Measurements from ENCODE around the gene ANXA3. TPM values are rescaled to one million over a fixed set of nuclear protein-coding genes. Genes with fewer than 3 reads are reported as not detected.

The ANXA3 gene
- total RNA-seq, 1 donor from 2014 or later, result 1.0 TPM

DNA sequence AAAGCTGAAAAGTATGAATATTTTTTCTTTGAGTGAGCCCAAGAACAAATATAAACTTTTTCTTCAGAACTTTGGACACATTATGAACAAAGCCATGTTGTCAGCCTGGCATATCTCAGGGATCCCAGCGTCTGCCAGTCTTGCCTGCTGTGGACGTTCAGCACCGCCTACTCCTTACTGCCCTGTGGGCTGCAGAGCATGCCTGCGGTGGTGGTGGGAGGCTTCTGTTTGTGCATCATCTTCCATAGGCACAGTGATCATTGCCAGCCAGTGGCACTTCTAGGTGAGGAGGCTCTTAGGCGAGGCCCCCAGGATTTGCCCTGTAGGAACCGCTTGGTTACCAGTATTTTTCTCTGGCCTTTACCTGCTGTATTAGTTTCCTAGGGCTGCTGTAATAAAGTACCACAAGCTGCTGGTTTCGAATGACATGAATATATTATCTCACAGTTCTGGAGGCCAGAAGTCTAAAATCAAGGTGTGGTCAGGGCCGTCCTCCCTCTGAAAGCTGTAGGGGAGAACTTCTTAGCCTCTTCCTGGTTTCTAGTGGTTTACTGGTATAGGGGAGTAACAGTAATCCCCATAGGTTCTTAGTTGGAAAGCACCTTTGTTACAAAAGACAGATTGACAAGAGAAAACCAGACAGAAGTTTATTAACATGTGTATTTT lies 15.4 kb downstream of the ANXA3 start:
- no peak overlapping the region for H3K27ac Mint-ChIP-seq (ENCODE audit: unreplicated experiment)
- H3K9me3 Mint-ChIP-seq (ENCODE audit: unreplicated experiment), result no peaks in the 10 kb centered on the region
- no peak for DNase-seq (ENCODE audit: extremely low spot score, unreplicated experiment)
- H3K4me3 Mint-ChIP-seq (ENCODE audit: unreplicated experiment), result no peak overlapping the region
- TF ChIP-seq, protein P1, sequence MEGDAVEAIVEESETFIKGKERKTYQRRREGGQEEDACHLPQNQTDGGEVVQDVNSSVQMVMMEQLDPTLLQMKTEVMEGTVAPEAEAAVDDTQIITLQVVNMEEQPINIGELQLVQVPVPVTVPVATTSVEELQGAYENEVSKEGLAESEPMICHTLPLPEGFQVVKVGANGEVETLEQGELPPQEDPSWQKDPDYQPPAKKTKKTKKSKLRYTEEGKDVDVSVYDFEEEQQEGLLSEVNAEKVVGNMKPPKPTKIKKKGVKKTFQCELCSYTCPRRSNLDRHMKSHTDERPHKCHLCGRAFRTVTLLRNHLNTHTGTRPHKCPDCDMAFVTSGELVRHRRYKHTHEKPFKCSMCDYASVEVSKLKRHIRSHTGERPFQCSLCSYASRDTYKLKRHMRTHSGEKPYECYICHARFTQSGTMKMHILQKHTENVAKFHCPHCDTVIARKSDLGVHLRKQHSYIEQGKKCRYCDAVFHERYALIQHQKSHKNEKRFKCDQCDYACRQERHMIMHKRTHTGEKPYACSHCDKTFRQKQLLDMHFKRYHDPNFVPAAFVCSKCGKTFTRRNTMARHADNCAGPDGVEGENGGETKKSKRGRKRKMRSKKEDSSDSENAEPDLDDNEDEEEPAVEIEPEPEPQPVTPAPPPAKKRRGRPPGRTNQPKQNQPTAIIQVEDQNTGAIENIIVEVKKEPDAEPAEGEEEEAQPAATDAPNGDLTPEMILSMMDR (IDR thresholded peaks at IDR 0.05), result no peak
- H3K36me3 Mint-ChIP-seq (ENCODE audit: unreplicated experiment), result no peaks in the 10 kb centered on the region
- peaks cover 51% of the 10 kb centered on the region for H3K4me1 Mint-ChIP-seq (ENCODE audit: unreplicated experiment)
- H3K27me3 Mint-ChIP-seq (ENCODE audit: unreplicated experiment), result no peaks in the 10 kb centered on the region

DNA sequence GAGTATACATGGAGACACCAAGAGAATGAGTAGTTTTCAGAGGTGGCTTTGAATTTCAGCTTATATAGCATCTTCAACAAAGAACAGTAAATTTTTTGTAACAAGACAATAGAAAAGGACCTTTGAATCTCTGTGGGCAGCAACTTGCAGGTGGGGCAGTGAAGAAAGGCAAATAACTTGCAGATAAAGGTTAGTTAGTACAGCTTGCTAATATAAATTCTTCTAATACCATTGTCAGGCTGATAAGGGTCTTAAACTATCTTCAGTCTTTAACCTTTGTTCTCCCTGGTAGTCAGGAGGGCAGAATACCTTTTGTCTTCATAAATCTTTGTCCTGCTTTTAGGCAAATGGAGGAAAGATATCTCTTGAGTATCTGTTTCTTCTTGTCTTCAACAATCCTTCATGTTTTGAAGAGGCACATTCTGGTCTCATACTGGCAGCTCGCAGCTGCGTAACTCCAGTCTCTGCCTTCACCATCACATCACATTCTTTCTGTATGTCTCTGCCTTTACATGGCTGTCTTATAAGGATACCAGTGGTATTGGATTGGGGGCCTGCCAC lies 16.0 kb downstream of the ANXA3 start:
- peaks cover 44% of the 10 kb centered on the region for H3K4me1 Mint-ChIP-seq (ENCODE audit: unreplicated experiment)
- H3K9me3 Mint-ChIP-seq (ENCODE audit: unreplicated experiment), result no peaks in the 10 kb centered on the region
- H3K27ac Mint-ChIP-seq (ENCODE audit: unreplicated experiment), result no peak overlapping the region
- no peaks in the 10 kb centered on the region for H3K36me3 Mint-ChIP-seq (ENCODE audit: unreplicated experiment)
- no peak for DNase-seq (ENCODE audit: extremely low spot score, unreplicated experiment)
- TF ChIP-seq, protein P1 (IDR thresholded peaks at IDR 0.05), result no peak
- no peaks in the 10 kb centered on the region for H3K27me3 Mint-ChIP-seq (ENCODE audit: unreplicated experiment)
- H3K4me3 Mint-ChIP-seq (ENCODE audit: unreplicated experiment), result no peak overlapping the region

DNA sequence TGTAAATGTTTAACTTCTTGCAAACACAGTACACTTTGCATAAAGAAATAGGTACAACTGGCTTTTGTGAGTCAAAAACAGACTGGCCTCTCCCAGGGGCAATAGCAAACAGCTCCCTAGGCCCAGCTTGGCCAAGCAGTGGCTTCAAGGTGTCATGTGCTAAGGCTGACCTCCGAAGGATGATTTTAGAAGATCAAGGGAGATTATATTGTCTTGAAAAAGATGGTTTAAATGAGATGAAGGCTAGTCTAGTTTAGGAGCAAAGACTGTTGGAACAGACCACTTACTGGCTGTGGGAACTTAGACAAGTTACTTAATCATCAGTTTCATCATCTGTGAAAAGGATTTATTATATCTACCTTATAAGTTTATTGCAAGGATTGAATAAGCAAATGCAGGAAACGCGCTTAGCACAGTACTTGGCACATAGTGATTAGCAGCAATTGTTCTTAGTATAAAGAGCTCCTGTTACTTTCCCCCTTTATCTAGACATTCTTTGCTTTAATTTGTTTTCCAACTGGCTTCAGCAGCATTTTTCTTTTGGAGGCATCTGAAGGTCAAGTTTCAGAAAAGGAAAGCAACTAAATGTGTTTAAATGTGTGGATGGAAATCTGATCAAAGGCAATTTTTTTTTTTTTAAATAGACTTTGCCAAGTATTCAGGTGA lies 17.2 kb downstream of the ANXA3 start:
- no peaks in the 10 kb centered on the region for H3K9me3 Mint-ChIP-seq (ENCODE audit: unreplicated experiment)
- TF ChIP-seq, protein P1 (IDR thresholded peaks at IDR 0.05), result no peak
- peak overlapping the region; percentile 23 for H3K27ac Mint-ChIP-seq (ENCODE audit: unreplicated experiment)
- no peaks in the 10 kb centered on the region for H3K27me3 Mint-ChIP-seq (ENCODE audit: unreplicated experiment)
- DNase-seq (ENCODE audit: extremely low spot score, unreplicated experiment), result no peak
- H3K4me3 Mint-ChIP-seq (ENCODE audit: unreplicated experiment), result no peak overlapping the region
- H3K4me1 Mint-ChIP-seq (ENCODE audit: unreplicated experiment), result peaks cover 39% of the 10 kb centered on the region
- no peaks in the 10 kb centered on the region for H3K36me3 Mint-ChIP-seq (ENCODE audit: unreplicated experiment)

DNA sequence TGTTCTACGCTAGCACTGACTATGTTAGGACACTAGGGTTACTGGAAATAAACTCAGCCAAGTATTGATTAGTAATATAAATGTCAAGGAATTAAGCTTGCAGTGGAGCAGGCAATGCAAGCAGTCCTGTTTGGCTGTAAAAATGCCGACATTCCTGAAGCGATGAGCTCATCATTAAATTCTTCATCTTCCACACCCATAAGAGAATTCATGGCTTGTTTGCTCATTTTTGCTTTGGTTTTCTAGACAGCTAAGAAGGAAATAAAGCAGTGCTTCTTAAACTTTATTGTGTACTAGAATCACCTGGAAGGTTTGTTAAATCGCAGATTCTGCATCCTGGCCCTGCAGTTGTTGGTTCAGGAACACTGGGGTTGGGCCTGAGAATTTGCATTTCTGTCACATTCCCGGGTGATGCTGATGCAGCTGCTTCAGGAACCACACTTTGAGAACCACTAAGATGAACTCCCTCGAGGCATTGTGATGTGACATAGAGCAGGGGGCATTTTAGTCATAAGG lies 17.8 kb downstream of the ANXA3 start:
- H3K4me3 Mint-ChIP-seq (ENCODE audit: unreplicated experiment), result no peak overlapping the region
- H3K27me3 Mint-ChIP-seq (ENCODE audit: unreplicated experiment), result no peaks in the 10 kb centered on the region
- no peaks in the 10 kb centered on the region for H3K36me3 Mint-ChIP-seq (ENCODE audit: unreplicated experiment)
- TF ChIP-seq, protein P1 (IDR thresholded peaks at IDR 0.05), result no peak
- peaks cover 39% of the 10 kb centered on the region for H3K4me1 Mint-ChIP-seq (ENCODE audit: unreplicated experiment)
- H3K9me3 Mint-ChIP-seq (ENCODE audit: unreplicated experiment), result no peaks in the 10 kb centered on the region
- H3K27ac Mint-ChIP-seq (ENCODE audit: unreplicated experiment), result peak overlapping the region; percentile 23
- no peak for DNase-seq (ENCODE audit: extremely low spot score, unreplicated experiment)

DNA sequence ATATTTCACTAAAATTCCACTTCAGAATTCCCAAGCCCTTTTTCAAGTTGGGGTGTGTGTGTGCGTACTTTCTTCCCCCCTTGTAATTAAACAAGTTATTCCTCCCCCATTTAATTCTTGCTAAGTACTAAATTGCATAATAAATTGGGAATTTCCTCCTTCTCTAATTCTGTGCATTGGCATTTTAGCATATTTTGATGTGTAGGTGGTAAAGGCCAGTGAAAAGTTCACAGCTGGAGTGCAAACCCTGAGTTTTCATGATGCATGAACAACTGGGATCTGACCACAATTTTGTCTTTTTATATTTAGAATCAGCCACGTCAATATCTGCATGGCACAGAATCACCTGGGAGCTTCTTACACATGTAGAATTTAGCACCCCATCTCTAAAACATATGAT lies 18.5 kb downstream of the ANXA3 start:
- Mint-ChIP-seq H3K4me1 (ENCODE audit: unreplicated experiment) (peaks cover 39% of the 10 kb centered on the region), H3K9me3 (ENCODE audit: unreplicated experiment) (no peaks in the 10 kb centered on the region), H3K27ac (ENCODE audit: unreplicated experiment) (no peak overlapping the region), H3K4me3 (ENCODE audit: unreplicated experiment) (no peak overlapping the region), H3K27me3 (ENCODE audit: unreplicated experiment) (no peaks in the 10 kb centered on the region), H3K36me3 (ENCODE audit: unreplicated experiment) (no peaks in the 10 kb centered on the region)
- no peak for DNase-seq (ENCODE audit: extremely low spot score, unreplicated experiment)
- TF ChIP-seq, protein P1 (IDR thresholded peaks at IDR 0.05), result no peak

Measured in osteocyte (in vitro differentiated cells).